Activated T-helper 17 cell treated with anti-CD3 and anti-CD28 coated beads, Interleukin-2, amount 50 U/mL, for 72 hours (primary cell): Measurements from ENCODE around the gene ZNF423. TPM values are rescaled to one million over a fixed set of nuclear protein-coding genes. Genes with fewer than 3 reads are reported as not detected.

ENCODE experiments used
- ATAC-seq: fragments of 150-1000 bp; cut with Tn5 transposase; replicated peaks from 2 replicates; pipeline ENCODE4 v1.10.0; 2021; ENCODE audit warnings: mild to moderate bottlenecking, moderate library complexity
- H3K27ac Mint-ChIP-seq: one replicate; pipeline ENCODE4 v1.8.0; 2022; ENCODE audit warnings: mixed read lengths
- H3K27me3 Mint-ChIP-seq: one replicate; pipeline ENCODE4 v1.8.0; 2022; ENCODE audit warnings: mixed read lengths
- H3K36me3 Mint-ChIP-seq: one replicate; pipeline ENCODE4 v1.8.0; 2022; ENCODE audit warnings: low read depth, mild to moderate bottlenecking, mixed read lengths
- H3K4me1 Mint-ChIP-seq: one replicate; pipeline ENCODE4 v1.8.0; 2022; ENCODE audit warnings: mixed read lengths
- H3K4me3 Mint-ChIP-seq: one replicate; pipeline ENCODE4 v1.8.0; 2022; ENCODE audit warnings: mild to moderate bottlenecking, mixed read lengths
- H3K9me3 Mint-ChIP-seq: one replicate; pipeline ENCODE4 v1.8.0; 2022; ENCODE audit warnings: mixed read lengths
- total RNA-seq, 2 donors: library from RNA; stranded (reverse); gene quantifications; one replicate each; pipeline ENCODE4 v1.2.3, GENCODE V29; 2022

The ZNF423 gene
- total RNA-seq, 2 donors from 2014 or later, result not detected

DNA sequence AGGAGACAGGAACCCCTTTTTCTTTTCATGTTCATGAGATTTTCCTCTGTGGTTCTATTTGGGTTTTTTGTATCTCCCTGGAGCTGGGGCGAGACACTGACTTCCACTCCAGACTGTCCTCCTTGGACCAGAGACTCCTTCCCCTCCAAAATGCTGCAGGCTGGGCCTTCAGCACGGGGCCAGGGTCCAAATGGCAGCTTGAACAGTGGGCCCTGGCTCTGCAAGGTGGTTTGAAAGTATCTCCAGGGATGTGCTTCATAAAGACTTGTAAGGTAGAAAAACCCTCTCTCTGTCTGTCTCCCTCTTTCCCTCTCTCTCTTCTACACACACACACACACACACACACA is 236.1 kb downstream of the ZNF423 start:
- no peaks in the 10 kb centered on the region for H3K27me3 Mint-ChIP-seq
- no peak overlapping the region for H3K27ac Mint-ChIP-seq
- H3K36me3 Mint-ChIP-seq, result no peaks in the 10 kb centered on the region
- H3K9me3 Mint-ChIP-seq, result no peaks in the 10 kb centered on the region
- H3K4me1 Mint-ChIP-seq, result no peaks in the 10 kb centered on the region
- ATAC-seq, result no peak
- no peak overlapping the region for H3K4me3 Mint-ChIP-seq

DNA sequence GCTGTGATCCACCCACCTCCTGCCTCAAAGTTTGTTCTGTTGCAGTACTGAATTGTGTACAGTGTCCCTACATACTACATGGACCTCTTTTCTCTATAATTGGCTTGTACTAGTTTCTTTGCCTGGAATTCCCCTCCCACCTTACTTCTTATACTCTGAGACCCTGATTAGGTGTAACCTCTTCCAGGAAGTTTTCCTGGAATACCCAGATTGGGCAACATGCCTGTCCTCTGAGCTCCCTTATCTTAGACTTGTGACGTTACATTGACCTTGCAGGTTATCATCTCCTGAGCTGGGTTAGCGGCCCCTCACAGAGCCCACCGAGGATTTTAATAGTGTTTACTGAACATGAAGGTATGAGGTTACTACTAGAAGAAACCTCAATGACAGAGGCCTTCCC is 237.0 kb downstream of the ZNF423 start:
- ATAC-seq, result no peak

DNA sequence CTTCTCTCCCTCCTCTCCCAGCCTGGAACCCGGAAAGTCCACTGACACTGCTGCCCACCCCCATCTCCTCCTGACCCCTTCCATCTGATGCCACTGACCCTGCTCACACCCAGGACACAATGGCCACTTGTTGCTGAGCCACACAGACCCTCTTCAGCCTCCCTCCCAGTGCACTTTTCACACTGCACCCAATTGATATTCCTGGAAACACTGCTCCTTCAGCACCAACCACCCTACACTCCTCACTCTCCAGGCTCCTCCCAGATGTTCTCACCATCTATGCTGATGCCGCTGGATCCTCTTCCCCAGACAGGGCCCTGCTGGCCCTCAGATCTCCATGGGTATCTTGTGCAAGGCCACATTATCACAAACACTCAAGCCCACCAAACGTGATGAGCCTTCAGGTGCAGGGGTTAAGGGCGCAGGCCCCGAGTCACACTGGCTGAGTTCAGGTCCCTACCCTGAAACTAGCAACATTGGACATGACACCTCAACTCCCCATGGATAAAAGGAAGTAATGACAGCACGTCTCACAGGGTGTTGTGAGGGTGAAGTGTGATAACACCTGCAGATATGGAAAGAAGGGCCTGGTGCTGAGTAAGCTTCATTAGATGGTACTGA is 238.1 kb downstream of the ZNF423 start:
- Mint-ChIP-seq H3K4me1 (no peaks in the 10 kb centered on the region), H3K4me3 (no peak overlapping the region), H3K9me3 (no peaks in the 10 kb centered on the region), H3K36me3 (no peaks in the 10 kb centered on the region), H3K27ac (no peak overlapping the region), H3K27me3 (no peaks in the 10 kb centered on the region)
- ATAC-seq, result no peak

More for the DNA sequence above, 237.0 kb downstream of the ZNF423 start:
- H3K27me3 Mint-ChIP-seq, result no peaks in the 10 kb centered on the region
- no peak overlapping the region for H3K27ac Mint-ChIP-seq
- H3K4me3 Mint-ChIP-seq, result no peak overlapping the region
- H3K9me3 Mint-ChIP-seq, result no peaks in the 10 kb centered on the region
- no peaks in the 10 kb centered on the region for H3K4me1 Mint-ChIP-seq
- no peaks in the 10 kb centered on the region for H3K36me3 Mint-ChIP-seq

- Mint-ChIP-seq H3K27ac (no peak overlapping the region), H3K36me3 (no peaks in the 10 kb centered on the region), H3K27me3 (no peaks in the 10 kb centered on the region), H3K4me1 (no peaks in the 10 kb centered on the region), H3K4me3 (no peak overlapping the region), H3K9me3 (no peaks in the 10 kb centered on the region)
- no peak for ATAC-seq
Observed at GRCh38 chr16:49617016-49617629, 238.8 kb downstream of the ZNF423 start.

DNA sequence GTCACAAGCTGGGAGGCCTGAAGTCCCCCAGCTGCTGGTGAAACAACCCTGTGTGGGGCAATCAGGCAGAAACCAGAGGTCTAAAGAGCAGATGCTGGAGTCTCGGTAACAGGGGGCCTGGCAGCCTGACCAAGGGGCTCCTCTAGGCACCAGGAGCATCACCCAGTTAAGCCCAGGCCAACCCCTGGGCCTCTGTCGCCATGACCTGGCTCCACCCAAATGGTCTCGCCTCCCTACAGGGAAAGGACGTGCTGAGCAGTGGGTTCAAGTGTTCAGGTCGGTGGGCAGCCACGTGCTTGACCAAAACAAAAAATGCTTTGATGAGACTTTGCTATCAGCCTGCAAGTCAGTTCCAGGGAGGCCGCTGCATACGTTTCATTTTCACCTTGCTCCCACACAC is 240.3 kb downstream of the ZNF423 start:
- ATAC-seq, result no peak

GRCh38 chr16:49610983-49611382 is 244.9 kb downstream of the ZNF423 start:
- Mint-ChIP-seq H3K4me1 (no peaks in the 10 kb centered on the region), H3K36me3 (no peaks in the 10 kb centered on the region), H3K27me3 (peaks cover 23% of the 10 kb centered on the region), H3K9me3 (no peaks in the 10 kb centered on the region), H3K4me3 (no peak overlapping the region), H3K27ac (no peak overlapping the region)
- ATAC-seq, result no peak

More for the DNA sequence above, 240.3 kb downstream of the ZNF423 start:
- H3K36me3 Mint-ChIP-seq, result no peaks in the 10 kb centered on the region
- H3K27ac Mint-ChIP-seq, result no peak overlapping the region
- H3K4me1 Mint-ChIP-seq, result no peaks in the 10 kb centered on the region
- no peaks in the 10 kb centered on the region for H3K9me3 Mint-ChIP-seq
- no peak overlapping the region for H3K4me3 Mint-ChIP-seq
- peaks cover 3% of the 10 kb centered on the region for H3K27me3 Mint-ChIP-seq

- no peak for ATAC-seq
- Mint-ChIP-seq H3K36me3 (no peaks in the 10 kb centered on the region), H3K27ac (no peak overlapping the region), H3K27me3 (peaks cover 32% of the 10 kb centered on the region), H3K4me1 (no peaks in the 10 kb centered on the region), H3K4me3 (no peak overlapping the region), H3K9me3 (no peaks in the 10 kb centered on the region)
Observed at GRCh38 chr16:49608779-49609178, 247.1 kb downstream of the ZNF423 start.

GRCh38 chr16:49608098-49608497 is 247.8 kb downstream of the ZNF423 start:
- H3K4me1 Mint-ChIP-seq, result no peaks in the 10 kb centered on the region
- H3K27ac Mint-ChIP-seq, result no peak overlapping the region
- H3K36me3 Mint-ChIP-seq, result no peaks in the 10 kb centered on the region
- no peaks in the 10 kb centered on the region for H3K9me3 Mint-ChIP-seq
- peaks cover 32% of the 10 kb centered on the region for H3K27me3 Mint-ChIP-seq
- H3K4me3 Mint-ChIP-seq, result no peak overlapping the region
- no peak for ATAC-seq

GRCh38 chr16:49605536-49606254 is 250.2 kb downstream of the ZNF423 start:
- ATAC-seq, result no peak
- Mint-ChIP-seq H3K36me3 (no peaks in the 10 kb centered on the region), H3K9me3 (no peaks in the 10 kb centered on the region), H3K4me3 (no peak overlapping the region), H3K27me3 (peaks cover 32% of the 10 kb centered on the region), H3K27ac (no peak overlapping the region), H3K4me1 (no peaks in the 10 kb centered on the region)

DNA sequence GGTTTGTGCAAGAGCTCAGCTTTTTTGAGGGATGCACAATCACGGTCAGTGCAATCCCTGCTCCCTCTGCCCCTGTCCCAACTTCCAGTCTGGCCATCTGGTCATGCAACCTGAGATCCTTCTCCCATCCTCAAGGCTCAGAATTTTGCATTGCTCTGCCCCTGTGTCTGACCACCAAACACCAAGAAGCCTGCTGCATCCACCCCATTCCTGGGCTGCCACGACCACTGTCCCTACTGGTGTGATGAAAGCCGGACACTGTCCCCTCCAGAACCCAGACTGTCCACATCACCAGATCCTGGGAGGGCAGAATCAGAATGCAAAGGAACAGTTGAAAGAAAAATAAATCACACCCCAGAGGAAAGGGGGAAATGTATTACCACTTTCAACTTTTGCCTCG is 251.3 kb downstream of the ZNF423 start:
- Mint-ChIP-seq H3K36me3 (no peaks in the 10 kb centered on the region), H3K9me3 (no peaks in the 10 kb centered on the region), H3K4me3 (no peak overlapping the region), H3K27me3 (peaks cover 31% of the 10 kb centered on the region), H3K27ac (no peak overlapping the region), H3K4me1 (no peaks in the 10 kb centered on the region)
- no peak for ATAC-seq

GRCh38 chr16:49603956-49604355 is 252.0 kb downstream of the ZNF423 start:
- Mint-ChIP-seq H3K4me3 (no peak overlapping the region), H3K4me1 (no peaks in the 10 kb centered on the region), H3K27ac (no peak overlapping the region), H3K27me3 (peaks cover 26% of the 10 kb centered on the region), H3K9me3 (no peaks in the 10 kb centered on the region), H3K36me3 (no peaks in the 10 kb centered on the region)
- no peak for ATAC-seq

DNA sequence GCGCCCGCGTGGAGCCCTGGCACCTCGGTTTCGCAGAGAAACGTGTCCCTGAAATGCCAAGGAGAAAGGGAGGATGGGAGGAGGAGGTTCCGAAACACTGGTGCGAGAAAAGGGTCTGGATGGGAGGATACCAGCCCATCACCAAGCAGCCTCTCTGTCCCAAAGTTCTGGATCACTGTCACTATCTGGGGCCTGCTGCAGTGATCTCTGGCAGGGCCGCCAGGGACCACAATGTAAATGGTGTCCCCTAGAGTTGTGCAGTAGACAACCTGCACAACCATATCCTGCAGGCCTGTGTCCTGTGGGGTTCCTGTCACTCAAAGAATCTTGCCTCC is 253.0 kb downstream of the ZNF423 start:
- H3K27me3 Mint-ChIP-seq, result peaks cover 21% of the 10 kb centered on the region
- H3K36me3 Mint-ChIP-seq, result no peaks in the 10 kb centered on the region
- no peak overlapping the region for H3K27ac Mint-ChIP-seq
- no peak for ATAC-seq
- no peak overlapping the region for H3K4me3 Mint-ChIP-seq
- H3K9me3 Mint-ChIP-seq, result no peaks in the 10 kb centered on the region
- H3K4me1 Mint-ChIP-seq, result no peaks in the 10 kb centered on the region

DNA sequence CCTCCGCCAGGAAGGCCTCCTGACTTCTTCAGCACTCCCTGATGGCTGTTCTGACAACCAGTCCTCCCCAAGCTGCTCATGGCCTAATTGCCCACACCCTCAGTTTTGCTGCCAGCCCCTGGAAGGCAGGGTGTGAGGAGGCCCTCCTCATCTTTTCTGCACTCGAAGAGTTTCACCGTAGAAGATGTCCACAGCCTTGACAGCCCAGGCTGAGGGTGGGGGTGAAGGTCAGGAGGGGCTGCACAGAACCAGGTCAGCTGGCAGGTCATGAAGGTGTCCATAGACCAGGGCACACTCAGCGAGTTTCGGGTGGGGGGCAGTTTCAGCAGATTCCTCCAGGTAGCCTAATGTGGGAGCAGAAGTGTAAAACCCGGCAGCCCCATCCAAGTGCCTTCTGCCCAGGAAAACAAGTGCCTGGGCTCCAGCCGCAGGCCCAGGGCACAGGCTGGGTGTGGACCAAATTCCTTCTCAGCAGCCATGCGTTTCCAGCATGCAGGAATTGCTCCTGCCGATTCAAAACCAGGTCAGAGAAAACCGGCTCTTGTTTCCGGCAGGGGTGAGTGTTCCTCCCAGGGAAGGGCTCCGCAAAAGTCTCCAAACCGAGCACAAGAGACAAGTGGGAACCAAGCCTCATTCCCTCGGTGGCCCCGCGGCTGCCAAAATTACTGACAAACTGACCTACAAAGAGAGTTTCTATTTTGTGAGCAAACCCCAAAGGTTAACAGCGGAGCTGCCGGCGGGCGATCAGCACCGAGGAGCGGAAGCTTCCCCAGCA is 253.5 kb downstream of the ZNF423 start:
- Mint-ChIP-seq H3K4me1 (no peaks in the 10 kb centered on the region), H3K36me3 (no peaks in the 10 kb centered on the region), H3K9me3 (no peaks in the 10 kb centered on the region), H3K27ac (no peak overlapping the region), H3K27me3 (peaks cover 21% of the 10 kb centered on the region), H3K4me3 (no peak overlapping the region)
- no peak for ATAC-seq

DNA sequence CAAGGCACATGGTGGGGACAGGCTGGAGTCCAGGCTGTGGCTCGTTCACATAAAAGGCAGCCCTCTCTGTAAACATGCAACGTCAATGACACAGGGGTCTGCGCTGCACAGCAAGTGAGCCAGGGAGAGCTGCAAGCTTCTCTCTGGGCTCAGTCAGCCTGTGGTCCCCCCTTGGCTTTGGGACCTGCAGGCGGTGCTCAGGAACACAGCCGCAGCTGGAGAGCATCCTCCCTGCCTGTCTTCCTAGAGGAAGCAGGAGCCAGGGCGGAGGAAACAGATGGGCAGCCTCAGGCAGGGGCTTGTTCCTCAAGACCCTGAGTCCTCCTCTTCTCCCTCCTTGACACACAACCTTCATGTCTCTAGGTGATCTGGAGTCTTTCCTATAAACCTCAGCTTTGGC is 254.3 kb downstream of the ZNF423 start:
- ATAC-seq, result no peak
- Mint-ChIP-seq H3K9me3 (no peaks in the 10 kb centered on the region), H3K27ac (no peak overlapping the region), H3K27me3 (peaks cover 16% of the 10 kb centered on the region), H3K36me3 (no peaks in the 10 kb centered on the region), H3K4me3 (no peak overlapping the region), H3K4me1 (no peaks in the 10 kb centered on the region)

GRCh38 chr16:49600976-49601375 is 254.9 kb downstream of the ZNF423 start:
- H3K4me1 Mint-ChIP-seq, result no peaks in the 10 kb centered on the region
- no peak overlapping the region for H3K4me3 Mint-ChIP-seq
- H3K36me3 Mint-ChIP-seq, result no peaks in the 10 kb centered on the region
- no peak overlapping the region for H3K27ac Mint-ChIP-seq
- no peak for ATAC-seq
- H3K9me3 Mint-ChIP-seq, result no peaks in the 10 kb centered on the region
- H3K27me3 Mint-ChIP-seq, result peaks cover 14% of the 10 kb centered on the region
